Right lobe of liver (tissue), 4 donors: ENCODE measurements around the gene CYP46A1.

Experiments used
- CTCF ChIP-seq, 4 donors: fragments of 200-600 bp in 3 of 4; fragments of 450-650 bp in 1 of 4; IDR thresholded peaks; one replicate each; pipeline versions ENCODE4 v1.5.1 to v1.8.0; 2016 to 2022; ENCODE audit warnings: antibody characterized with exemption in 4 of 4, mild to moderate bottlenecking in 2 of 4
- POLR2A ChIP-seq: fragments of 450-650 bp; IDR thresholded peaks from one replicate; pipeline ENCODE4 v1.6.1; 2017; ENCODE audit warnings: antibody characterized with exemption, mild to moderate bottlenecking
- donor health status: DM: no; HTN: no; CAD: no.
- donor health status: DM: no; HTN: no; CAD: no.
- donor health status: DM: no; HTN: yes; CAD: no.

GRCh38 chr14:99635116-99635515, 49.0 kb upstream of the CYP46A1 start:
- TF ChIP-seq CTCF (IDR thresholded peaks at IDR 0.05) = no peak
- no peak for TF ChIP-seq POLR2A
